ENCODE results near the gene TMEM101. TPM values are rescaled to one million over a fixed set of nuclear protein-coding genes. Genes with fewer than 3 reads are reported as not detected.
"Not testable (repeated sequence)": the region's sequence is repeated elsewhere in the genome, so short reads cannot be mapped to it uniquely, and the experiment has no call there.

TMEM101 gene
- total RNA-seq (2014; rRNA removed; shearing (Covaris generic); ENCODE audit: low replicate concordance): 98.2 and 101 TPM in 2 replicates

- in situ Hi-C loops (cut with HindIII; ENCODE audit: low pct_unique_long_range_greater_than_20kb, low sequenced_read_pairs): no loop called here
- peak; percentile 83 for DNase-seq (ENCODE audit: low read depth)
Observed at GRCh38 chr17:44014437-44015172, at the start of gene TMEM101. TSS of gene TMEM101 (minus strand) at chr17:44014963. CDS start at chr17:44014952, 11 bp downstream.

- no peak for DNase-seq (ENCODE audit: low read depth)
- in situ Hi-C loops (cut with HindIII; ENCODE audit: low pct_unique_long_range_greater_than_20kb, low sequenced_read_pairs): no loop called here
Observed at GRCh38 chr17:44063704-44064639, 49.2 kb upstream of the TMEM101 start.

GRCh38 chr17:44062871-44063270 lies 48.1 kb upstream of the TMEM101 start:
- in situ Hi-C loops (cut with HindIII; ENCODE audit: low pct_unique_long_range_greater_than_20kb, low sequenced_read_pairs): no loop called here
- DNase-seq (ENCODE audit: low read depth): no peak

- no peak for DNase-seq (ENCODE audit: low read depth)
- in situ Hi-C loops (cut with HindIII; ENCODE audit: low pct_unique_long_range_greater_than_20kb, low sequenced_read_pairs): no loop called here
Observed at GRCh38 chr17:44061446-44061845, 46.7 kb upstream of the TMEM101 start.

GRCh38 chr17:44059101-44059892 lies 44.5 kb upstream of the TMEM101 start:
- in situ Hi-C loops (cut with HindIII; ENCODE audit: low pct_unique_long_range_greater_than_20kb, low sequenced_read_pairs): no loop called here
- DNase-seq (ENCODE audit: low read depth): no peak

- no peak for DNase-seq (ENCODE audit: low read depth)
- in situ Hi-C loops (cut with HindIII; ENCODE audit: low pct_unique_long_range_greater_than_20kb, low sequenced_read_pairs): no loop called here
Observed at GRCh38 chr17:44053125-44053872, 38.5 kb upstream of the TMEM101 start.

GRCh38 chr17:44049294-44050060 lies 34.7 kb upstream of the TMEM101 start:
- in situ Hi-C loops (cut with HindIII; ENCODE audit: low pct_unique_long_range_greater_than_20kb, low sequenced_read_pairs): no loop called here
- no peak for DNase-seq (ENCODE audit: low read depth)

- DNase-seq (ENCODE audit: low read depth); in situ Hi-C loops (cut with HindIII; ENCODE audit: low pct_unique_long_range_greater_than_20kb, low sequenced_read_pairs): not testable (repeated sequence)
Observed at GRCh38 chr17:44046893-44047292, 32.1 kb upstream of the TMEM101 start.

GRCh38 chr17:44045486-44045885 lies 30.7 kb upstream of the TMEM101 start:
- in situ Hi-C loops (cut with HindIII; ENCODE audit: low pct_unique_long_range_greater_than_20kb, low sequenced_read_pairs): no loop called here
- no peak for DNase-seq (ENCODE audit: low read depth)

- DNase-seq (ENCODE audit: low read depth): no peak
- in situ Hi-C loops (cut with HindIII; ENCODE audit: low pct_unique_long_range_greater_than_20kb, low sequenced_read_pairs): no loop called here
Observed at GRCh38 chr17:44044071-44044470, 29.3 kb upstream of the TMEM101 start.

- in situ Hi-C loops (cut with HindIII; ENCODE audit: low pct_unique_long_range_greater_than_20kb, low sequenced_read_pairs): no loop called here
- DNase-seq (ENCODE audit: low read depth): no peak
Observed at GRCh38 chr17:44043272-44043696, 28.5 kb upstream of the TMEM101 start.

- no peak for DNase-seq (ENCODE audit: low read depth)
- in situ Hi-C loops (cut with HindIII; ENCODE audit: low pct_unique_long_range_greater_than_20kb, low sequenced_read_pairs): no loop called here
Observed at GRCh38 chr17:44039829-44040635, 25.3 kb upstream of the TMEM101 start.

- in situ Hi-C loops (cut with HindIII; ENCODE audit: low pct_unique_long_range_greater_than_20kb, low sequenced_read_pairs): no loop called here
- DNase-seq (ENCODE audit: low read depth): no peak
Observed at GRCh38 chr17:44038604-44039011, 23.8 kb upstream of the TMEM101 start.

GRCh38 chr17:44037471-44037870 lies 22.7 kb upstream of the TMEM101 start:
- no peak for DNase-seq (ENCODE audit: low read depth)
- in situ Hi-C loops (cut with HindIII; ENCODE audit: low pct_unique_long_range_greater_than_20kb, low sequenced_read_pairs): no loop called here

- DNase-seq (ENCODE audit: low read depth); in situ Hi-C loops (cut with HindIII; ENCODE audit: low pct_unique_long_range_greater_than_20kb, low sequenced_read_pairs): not testable (repeated sequence)
Observed at GRCh38 chr17:44034688-44035087, 19.9 kb upstream of the TMEM101 start.

GRCh38 chr17:44033861-44034408 lies 19.2 kb upstream of the TMEM101 start:
- DNase-seq (ENCODE audit: low read depth): peak; percentile 68
- in situ Hi-C loops (cut with HindIII; ENCODE audit: low pct_unique_long_range_greater_than_20kb, low sequenced_read_pairs): no loop called here
